Glomerular visceral epithelial cell (primary cell): Measurements from ENCODE around the gene OR7D2.

Experiments
- DNase-seq: peaks from one replicate; pipeline ENCODE4 v3.0.0-alpha.2; 2016; ENCODE audit errors: extremely low spot score

The OR7D2 gene

DNA sequence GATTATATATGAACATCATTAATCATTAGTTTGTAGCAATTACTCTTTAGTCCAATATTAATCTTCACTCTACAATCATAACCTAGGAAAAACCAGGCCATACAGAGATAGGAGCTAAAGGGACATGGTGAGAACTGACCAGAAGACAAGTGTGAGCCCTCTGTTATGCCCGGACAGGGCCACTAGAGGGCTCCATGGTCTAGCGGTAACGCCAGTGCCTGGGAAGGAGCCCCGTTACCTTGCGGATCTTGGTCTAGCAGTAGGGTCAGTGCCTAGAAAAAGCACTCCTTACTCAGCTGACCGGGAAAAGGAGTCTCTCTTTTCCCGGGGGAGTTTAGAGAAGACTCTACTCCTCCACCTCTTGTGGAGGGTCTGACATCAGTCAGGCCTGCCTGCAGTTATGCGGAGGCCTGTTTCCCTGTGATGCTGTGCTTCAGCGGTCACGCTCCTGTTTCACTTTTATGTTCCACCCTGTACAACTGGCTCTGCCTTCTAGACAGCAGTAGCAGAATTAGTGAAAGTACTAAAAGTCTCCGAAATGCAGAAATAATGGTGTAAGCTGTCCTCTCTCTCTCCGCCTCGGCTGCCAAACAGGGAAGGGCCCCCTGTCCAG lies 26.8 kb downstream of the OR7D2 start:
- DNase-seq = peak; percentile 43

DNA sequence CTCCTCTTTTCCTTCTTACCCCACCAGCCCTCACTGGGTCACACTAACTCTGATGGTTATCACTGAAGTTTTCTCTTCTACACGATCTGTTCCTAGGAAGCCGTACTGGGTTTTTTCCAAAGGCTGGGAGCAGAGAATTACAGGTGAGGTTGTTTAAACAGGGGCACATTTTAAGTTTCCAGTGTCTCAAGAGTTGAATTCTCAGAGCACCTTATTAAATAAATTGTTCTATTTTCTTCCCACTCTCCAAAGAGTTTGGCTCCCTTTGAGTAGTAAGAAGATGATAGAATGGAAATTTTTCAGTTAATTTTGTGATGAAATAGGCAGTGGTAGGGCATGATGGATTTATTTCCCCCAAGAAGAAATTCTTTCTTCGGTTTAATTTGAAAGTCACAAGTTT lies 40.7 kb downstream of the OR7D2 start, which contains the start of gene OR7D4:
Gene OR7D4, minus strand, starts transcription at position 101 of the 400 bp plus-strand sequence. CDS start 4,752 bp downstream, outside the sequence.
- no peak for DNase-seq
